Measurements from ENCODE around the gene STAG1. TPM values are rescaled to one million over a fixed set of nuclear protein-coding genes. Genes with fewer than 3 reads are reported as not detected.

Gene STAG1
- polyA plus RNA-seq, 1 experiment, result 13.8 TPM

DNA sequence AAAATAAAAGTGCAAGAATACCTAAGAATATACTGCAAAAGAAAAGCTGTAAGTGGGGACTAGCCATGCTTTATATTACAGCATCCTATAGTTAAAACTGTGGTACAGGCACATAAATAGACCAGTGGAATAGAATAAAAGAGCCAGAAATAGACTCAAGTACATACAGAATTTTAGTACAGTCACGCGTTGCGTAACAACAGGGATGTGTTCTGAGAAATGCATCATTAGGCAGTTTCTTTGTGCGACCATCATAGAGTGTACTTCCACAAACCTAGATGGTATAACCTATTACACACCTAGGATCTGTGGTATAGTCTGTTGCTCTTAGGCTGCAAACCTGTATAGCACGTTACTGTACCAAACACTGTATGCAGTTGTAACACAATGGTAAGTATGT is 440.2 kb downstream of the STAG1 start:
- Histone ChIP-seq H3K36me3 (ENCODE audit: control insufficient read depth, insufficient read depth, low read length) (no peaks in the 10 kb centered on the region), H3K4me3 (ENCODE audit: low read depth, low read length) (no peak overlapping the region), H3K27me3 (ENCODE audit: control insufficient read depth, insufficient read depth, low read length) (no peaks in the 10 kb centered on the region)
- ChIA-PET POLR2A (no interaction called here), CTCF (no interaction called here)
- TF ChIP-seq, protein P1, sequence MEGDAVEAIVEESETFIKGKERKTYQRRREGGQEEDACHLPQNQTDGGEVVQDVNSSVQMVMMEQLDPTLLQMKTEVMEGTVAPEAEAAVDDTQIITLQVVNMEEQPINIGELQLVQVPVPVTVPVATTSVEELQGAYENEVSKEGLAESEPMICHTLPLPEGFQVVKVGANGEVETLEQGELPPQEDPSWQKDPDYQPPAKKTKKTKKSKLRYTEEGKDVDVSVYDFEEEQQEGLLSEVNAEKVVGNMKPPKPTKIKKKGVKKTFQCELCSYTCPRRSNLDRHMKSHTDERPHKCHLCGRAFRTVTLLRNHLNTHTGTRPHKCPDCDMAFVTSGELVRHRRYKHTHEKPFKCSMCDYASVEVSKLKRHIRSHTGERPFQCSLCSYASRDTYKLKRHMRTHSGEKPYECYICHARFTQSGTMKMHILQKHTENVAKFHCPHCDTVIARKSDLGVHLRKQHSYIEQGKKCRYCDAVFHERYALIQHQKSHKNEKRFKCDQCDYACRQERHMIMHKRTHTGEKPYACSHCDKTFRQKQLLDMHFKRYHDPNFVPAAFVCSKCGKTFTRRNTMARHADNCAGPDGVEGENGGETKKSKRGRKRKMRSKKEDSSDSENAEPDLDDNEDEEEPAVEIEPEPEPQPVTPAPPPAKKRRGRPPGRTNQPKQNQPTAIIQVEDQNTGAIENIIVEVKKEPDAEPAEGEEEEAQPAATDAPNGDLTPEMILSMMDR (IDR thresholded peaks at IDR 0.05; ENCODE audit: insufficient read depth, low read depth, low read length), result no peak
- DNase-seq (ENCODE audit: low read depth), result no peak

DNA sequence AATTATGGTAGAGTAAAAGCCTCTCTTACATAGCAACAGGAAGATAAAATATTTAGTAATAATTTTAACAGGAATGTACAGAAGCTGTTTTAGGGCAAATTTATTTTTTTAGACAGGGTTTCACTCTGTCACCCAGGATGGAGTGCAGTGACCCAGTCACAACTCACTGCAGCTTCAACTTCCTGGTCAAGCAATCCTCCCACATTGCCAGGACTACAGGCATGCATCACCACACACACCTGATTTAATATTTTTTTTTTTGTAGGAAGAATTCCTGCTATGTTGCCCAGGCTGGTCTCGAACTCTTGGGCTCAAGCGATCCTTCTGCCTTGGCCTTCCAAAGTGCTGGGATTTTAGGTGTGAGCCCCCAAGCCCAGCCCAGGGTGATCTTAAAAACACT is 440.9 kb downstream of the STAG1 start:
- TF ChIP-seq, protein P1 (IDR thresholded peaks at IDR 0.05; ENCODE audit: insufficient read depth, low read depth, low read length), result no peak
- no peak overlapping the region for H3K4me3 ChIP-seq (ENCODE audit: low read depth, low read length)
- H3K36me3 ChIP-seq (ENCODE audit: control insufficient read depth, insufficient read depth, low read length), result no peaks in the 10 kb centered on the region
- ChIA-PET CTCF (no interaction called here), POLR2A (no interaction called here)
- H3K27me3 ChIP-seq (ENCODE audit: control insufficient read depth, insufficient read depth, low read length), result no peaks in the 10 kb centered on the region
- DNase-seq (ENCODE audit: low read depth), result no peak

- DNase-seq (ENCODE audit: low read depth), result no peak
- TF ChIP-seq, protein P1 (IDR thresholded peaks at IDR 0.05; ENCODE audit: insufficient read depth, low read depth, low read length), result no peak
- ChIA-PET POLR2A (no interaction called here), CTCF (no interaction called here)
- peaks cover 5% of the 10 kb centered on the region; the same call in 1 of the 2 replicates for H3K36me3 ChIP-seq (ENCODE audit: control insufficient read depth, insufficient read depth, low read length)
- no peak overlapping the region for H3K4me3 ChIP-seq (ENCODE audit: low read depth, low read length)
- H3K27me3 ChIP-seq (ENCODE audit: control insufficient read depth, insufficient read depth, low read length), result no peaks in the 10 kb centered on the region
These were observed 446.3 kb downstream of the STAG1 start for GRCh38 chr3:136305879-136306278.

- H3K27me3 ChIP-seq (ENCODE audit: control insufficient read depth, insufficient read depth, low read length), result no peaks in the 10 kb centered on the region
- DNase-seq (ENCODE audit: low read depth), result no peak
- POLR2A ChIA-PET, result no interaction called here
- CTCF ChIA-PET, result interaction anchor here (1.0 kb wide), 1 partner anchor 14 kb away, joined by 4 read pairs; no protein-coding TSS in a partner anchor
- TF ChIP-seq, protein P1 (IDR thresholded peaks at IDR 0.05; ENCODE audit: insufficient read depth, low read depth, low read length), result no peak
- no peak overlapping the region for H3K4me3 ChIP-seq (ENCODE audit: low read depth, low read length)
- peaks cover 8% of the 10 kb centered on the region for H3K36me3 ChIP-seq (ENCODE audit: control insufficient read depth, insufficient read depth, low read length)
These were observed 451.7 kb downstream of the STAG1 start for GRCh38 chr3:136300444-136300843.

GRCh38 chr3:136297826-136298225 is 454.4 kb downstream of the STAG1 start:
- ChIA-PET CTCF (no interaction called here), POLR2A (no interaction called here)
- no peaks in the 10 kb centered on the region for H3K27me3 ChIP-seq (ENCODE audit: control insufficient read depth, insufficient read depth, low read length)
- peaks cover 8% of the 10 kb centered on the region for H3K36me3 ChIP-seq (ENCODE audit: control insufficient read depth, insufficient read depth, low read length)
- DNase-seq (ENCODE audit: low read depth), result no peak
- TF ChIP-seq, protein P1 (IDR thresholded peaks at IDR 0.05; ENCODE audit: insufficient read depth, low read depth, low read length), result no peak
- H3K4me3 ChIP-seq (ENCODE audit: low read depth, low read length), result no peak overlapping the region

Data from BJ (cell line).